Neural progenitor cell (in vitro differentiated cells): ENCODE data around the gene RPS26. TPM values are rescaled to one million over a fixed set of nuclear protein-coding genes. Genes with fewer than 3 reads are reported as not detected.

Experiments used
- DNase-seq: peaks from one replicate; pipeline ENCODE4 v3.0.0-alpha.2; 2016; ENCODE audit warnings: low spot score
- H2AFZ ChIP-seq: fragments of 200-600 bp; sonication (generic); replicated peaks from 2 replicates; pipeline ENCODE4 v1.6.1; 2016; ENCODE audit warnings: antibody characterized with exemption
- H3F3A ChIP-seq: fragments of 200-600 bp; sonication (generic); 2 replicates; pipeline ENCODE4 v1.6.1; 2016; ENCODE audit warnings: antibody characterized with exemption, low read depth
- H3K27ac ChIP-seq: fragments of 200-600 bp; sonication (generic); 2 replicates; pipeline ENCODE4 v1.5.1; 2016; ENCODE audit warnings: mild to moderate bottlenecking
- H3K27me3 ChIP-seq: fragments of 200-600 bp; sonication (generic); 2 replicates; pipeline ENCODE4 v1.6.1; 2016; ENCODE audit warnings: mild to moderate bottlenecking, moderate library complexity
- H3K36me3 ChIP-seq: fragments of 200-600 bp; sonication (generic); 2 replicates; pipeline ENCODE4 v1.5.1; 2016
- H3K4me1 ChIP-seq: fragments of 200-600 bp; sonication (generic); 2 replicates; pipeline ENCODE4 v1.6.1; 2016; ENCODE audit warnings: mixed run types
- H3K4me2 ChIP-seq: fragments of 200-600 bp; sonication (generic); 2 replicates; pipeline ENCODE4 v1.6.1; 2016
- H3K4me3 ChIP-seq: fragments of 200-600 bp; sonication (generic); 2 replicates; pipeline ENCODE4 v1.5.1; 2016
- H3K79me2 ChIP-seq: fragments of 200-600 bp; sonication (generic); 2 replicates; pipeline ENCODE4 v1.6.1; 2016; ENCODE audit warnings: low read depth
- H3K9ac ChIP-seq: fragments of 200-600 bp; sonication (generic); 2 replicates; pipeline ENCODE4 v1.6.1; 2016
- H3K9me3 ChIP-seq: fragments of 200-600 bp; sonication (generic); 2 replicates; pipeline ENCODE4 v1.5.1; 2016; ENCODE audit warnings: low read depth
- H4K20me1 ChIP-seq: fragments of 200-600 bp; sonication (generic); 2 replicates; pipeline ENCODE4 v1.6.1; 2016; ENCODE audit warnings: low read depth
- H3K27ac Mint-ChIP-seq: 3 replicates; pipeline ENCODE4 v1.8.0; 2021; ENCODE audit warnings: mixed read lengths
- H3K27me3 Mint-ChIP-seq: 2 replicates; pipeline ENCODE4 v1.8.0; 2022; ENCODE audit warnings: low read depth, mild to moderate bottlenecking, inconsistent platforms, moderate library complexity, mixed read lengths; ENCODE audit not compliant: insufficient read depth
- H3K36me3 Mint-ChIP-seq: 3 replicates; pipeline ENCODE4 v1.8.0; 2021; ENCODE audit warnings: mixed read lengths
- H3K4me1 Mint-ChIP-seq: 3 replicates; pipeline ENCODE4 v1.8.0; 2021; ENCODE audit warnings: mixed read lengths
- H3K4me3 Mint-ChIP-seq: 3 replicates; pipeline ENCODE4 v1.8.0; 2021; ENCODE audit warnings: mild to moderate bottlenecking, moderate library complexity, mixed read lengths
- H3K9me3 Mint-ChIP-seq: 3 replicates; pipeline ENCODE4 v1.8.0; 2020; ENCODE audit warnings: mixed read lengths
- EZH2 ChIP-seq: fragments of 200-600 bp; sonication (generic); IDR thresholded peaks from 2 replicates; pipeline ENCODE4 v1.6.1; 2017; ENCODE audit warnings: antibody characterized with exemption, mild to moderate bottlenecking, moderate library complexity
- EZH2phosphoT487 ChIP-seq: fragments of 200-600 bp; sonication (generic); IDR thresholded peaks from 2 replicates; pipeline ENCODE4 v1.6.1; 2017; ENCODE audit warnings: antibody characterized with exemption
- total RNA-seq: library from RNA; depleted of rRNA; stranded (reverse); fragments of >200 nt; gene quantifications from 2 replicates; pipeline ENCODE4 v1.2.3, GENCODE V29; 2015; ENCODE audit warnings: low replicate concordance
- TF ChIP-seq, protein P1 (sequence below): fragments of 200-600 bp; sonication (generic); IDR thresholded peaks from 2 replicates; pipeline ENCODE4 v1.5.1; 2017; ENCODE audit warnings: antibody characterized with exemption, mild to moderate bottlenecking

Gene RPS26
- total RNA-seq = 721 and 819 TPM in 2 replicates

- H3K4me2 ChIP-seq = peak within 1 kb of the TSS; percentile 81
- H3K27me3 Mint-ChIP-seq = peaks cover 7% of the 10 kb centered on the region
- peaks cover 60% of the 10 kb centered on the region for H3F3A ChIP-seq
- H3K27ac Mint-ChIP-seq = peak within 1 kb of the TSS; percentile 100
- peaks cover 23% of the 10 kb centered on the region for H3K79me2 ChIP-seq
- peaks cover 8% of the 10 kb centered on the region for H3K36me3 ChIP-seq
- no peaks in the 10 kb centered on the region for H3K9me3 Mint-ChIP-seq
- DNase-seq = peak; percentile 99
- peak within 1 kb of the TSS; percentile 82 for H3K9ac ChIP-seq
- peaks cover 22% of the 10 kb centered on the region for H3K4me1 Mint-ChIP-seq
- peaks cover 10% of the 10 kb centered on the region for H4K20me1 ChIP-seq
- H3K4me3 Mint-ChIP-seq = peak within 1 kb of the TSS; percentile 100
- H3K4me3 ChIP-seq = peak within 1 kb of the TSS; percentile 63
- H2AFZ ChIP-seq = peak within 1 kb of the TSS; percentile 95
- peak; percentile 30 for TF ChIP-seq EZH2
- TF ChIP-seq, protein P1, sequence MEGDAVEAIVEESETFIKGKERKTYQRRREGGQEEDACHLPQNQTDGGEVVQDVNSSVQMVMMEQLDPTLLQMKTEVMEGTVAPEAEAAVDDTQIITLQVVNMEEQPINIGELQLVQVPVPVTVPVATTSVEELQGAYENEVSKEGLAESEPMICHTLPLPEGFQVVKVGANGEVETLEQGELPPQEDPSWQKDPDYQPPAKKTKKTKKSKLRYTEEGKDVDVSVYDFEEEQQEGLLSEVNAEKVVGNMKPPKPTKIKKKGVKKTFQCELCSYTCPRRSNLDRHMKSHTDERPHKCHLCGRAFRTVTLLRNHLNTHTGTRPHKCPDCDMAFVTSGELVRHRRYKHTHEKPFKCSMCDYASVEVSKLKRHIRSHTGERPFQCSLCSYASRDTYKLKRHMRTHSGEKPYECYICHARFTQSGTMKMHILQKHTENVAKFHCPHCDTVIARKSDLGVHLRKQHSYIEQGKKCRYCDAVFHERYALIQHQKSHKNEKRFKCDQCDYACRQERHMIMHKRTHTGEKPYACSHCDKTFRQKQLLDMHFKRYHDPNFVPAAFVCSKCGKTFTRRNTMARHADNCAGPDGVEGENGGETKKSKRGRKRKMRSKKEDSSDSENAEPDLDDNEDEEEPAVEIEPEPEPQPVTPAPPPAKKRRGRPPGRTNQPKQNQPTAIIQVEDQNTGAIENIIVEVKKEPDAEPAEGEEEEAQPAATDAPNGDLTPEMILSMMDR = peak; percentile 66
- no peak for TF ChIP-seq EZH2phosphoT487
- peaks cover 17% of the 10 kb centered on the region for H3K36me3 Mint-ChIP-seq
- peak within 1 kb of the TSS; percentile 69 for H3K27ac ChIP-seq
- H3K9me3 ChIP-seq = no peaks in the 10 kb centered on the region
- no peaks in the 10 kb centered on the region for H3K27me3 ChIP-seq
- H3K4me1 ChIP-seq = peaks cover 14% of the 10 kb centered on the region
Measured at GRCh38 chr12:56041552-56042429, at the start of gene RPS26. RPS26 (plus strand) TSS chr12:56041918; CDS start chr12:56042167, 249 bp downstream.

GRCh38 chr12:55993230-55993853, 48.4 kb upstream of the RPS26 start:
- Mint-ChIP-seq H3K9me3 (no peaks in the 10 kb centered on the region), H3K36me3 (peaks cover 36% of the 10 kb centered on the region), H3K4me1 (peaks cover 16% of the 10 kb centered on the region), H3K27me3 (peaks cover 2% of the 10 kb centered on the region), H3K27ac (no peak overlapping the region), H3K4me3 (no peak overlapping the region)
- H3K9me3 ChIP-seq = no peaks in the 10 kb centered on the region
- TF ChIP-seq EZH2 (no peak), EZH2phosphoT487 (no peak)
- TF ChIP-seq, protein P1 = no peak
- peak overlapping the region; percentile 29 for H3K27ac ChIP-seq
- peaks cover 41% of the 10 kb centered on the region for H3F3A ChIP-seq
- H3K36me3 ChIP-seq = peaks cover 7% of the 10 kb centered on the region
- H3K9ac ChIP-seq = no peak overlapping the region
- H3K4me1 ChIP-seq = no peaks in the 10 kb centered on the region
- H3K4me2 ChIP-seq = no peak overlapping the region
- DNase-seq = no peak
- H2AFZ ChIP-seq = no peak overlapping the region
- no peak overlapping the region for H3K4me3 ChIP-seq
- no peaks in the 10 kb centered on the region for H3K27me3 ChIP-seq
- H4K20me1 ChIP-seq = no peaks in the 10 kb centered on the region
- H3K79me2 ChIP-seq = peaks cover 7% of the 10 kb centered on the region

DNA sequence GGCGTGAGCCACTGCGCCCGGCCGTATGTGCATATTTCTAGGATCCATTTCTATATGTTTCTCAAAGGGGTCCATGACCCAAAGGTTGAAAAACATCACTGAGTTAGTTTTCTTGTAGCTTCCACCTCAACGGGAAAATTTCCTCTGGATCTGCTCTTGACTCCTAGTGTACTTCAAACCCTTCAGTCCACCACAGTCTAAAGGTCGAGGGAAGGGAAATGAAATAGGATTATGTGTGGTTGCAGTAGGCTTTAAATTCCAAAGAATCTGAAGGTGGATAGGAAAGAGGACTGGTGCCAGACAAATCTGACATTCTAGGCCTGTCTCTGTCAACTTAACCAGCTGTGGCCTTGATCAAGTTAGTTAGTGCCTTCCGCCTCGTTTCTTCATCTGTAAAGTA, 46.4 kb upstream of the RPS26 start:
- H3K9me3 ChIP-seq = no peaks in the 10 kb centered on the region
- no peak overlapping the region for H3K27ac ChIP-seq
- peaks cover 7% of the 10 kb centered on the region for H3K36me3 ChIP-seq
- Mint-ChIP-seq H3K36me3 (peaks cover 24% of the 10 kb centered on the region), H3K9me3 (no peaks in the 10 kb centered on the region), H3K27ac (no peak overlapping the region), H3K4me3 (no peak overlapping the region), H3K4me1 (peaks cover 24% of the 10 kb centered on the region), H3K27me3 (peaks cover 2% of the 10 kb centered on the region)
- no peak overlapping the region for H2AFZ ChIP-seq
- H3K4me2 ChIP-seq = no peak overlapping the region
- no peak overlapping the region for H3K4me3 ChIP-seq
- H3K9ac ChIP-seq = no peak overlapping the region
- DNase-seq = no peak
- no peaks in the 10 kb centered on the region for H3K4me1 ChIP-seq
- no peaks in the 10 kb centered on the region for H4K20me1 ChIP-seq
- no peaks in the 10 kb centered on the region for H3K27me3 ChIP-seq
- H3K79me2 ChIP-seq = peaks cover 15% of the 10 kb centered on the region
- TF ChIP-seq EZH2 (no peak), EZH2phosphoT487 (no peak)
- TF ChIP-seq, protein P1 = no peak
- peaks cover 38% of the 10 kb centered on the region for H3F3A ChIP-seq
